Measurements from ENCODE around the gene SLC9A3.

DNA sequence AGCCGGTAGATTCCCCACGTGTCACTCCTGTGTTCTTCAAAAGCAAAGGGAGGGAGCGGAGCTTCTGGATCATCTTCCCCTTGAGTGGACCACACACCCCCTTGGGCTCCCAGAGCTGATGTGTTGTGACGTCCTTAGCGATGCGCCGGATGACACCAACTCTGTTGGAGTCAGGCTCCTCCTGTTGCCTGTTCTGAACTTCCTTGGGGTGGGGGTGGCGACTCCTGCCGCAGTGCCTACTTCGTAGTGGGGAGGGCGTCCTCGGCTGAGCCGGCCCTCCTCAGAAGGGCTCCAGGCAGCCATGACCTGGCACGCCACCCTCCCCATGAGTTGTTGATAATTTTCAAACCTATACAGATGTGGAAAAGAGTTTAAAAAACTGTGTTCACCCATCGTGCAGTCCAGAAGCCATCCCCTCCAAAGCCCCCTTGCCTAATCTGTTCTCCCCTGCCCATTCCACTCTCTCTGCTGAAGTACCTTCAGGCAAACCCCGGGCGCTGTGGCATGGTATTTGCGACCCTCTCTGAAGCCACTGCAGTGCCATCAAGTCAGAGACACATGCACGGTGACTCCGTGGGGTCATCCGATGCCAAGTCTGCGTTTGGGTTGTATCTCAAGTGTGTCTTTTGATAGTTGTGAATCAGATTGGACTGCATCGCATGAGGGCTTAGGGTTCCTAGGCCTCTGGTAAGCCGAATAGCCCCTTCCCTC lies 64.5 kb downstream of the SLC9A3 start:
- TF ChIP-seq, protein P1, sequence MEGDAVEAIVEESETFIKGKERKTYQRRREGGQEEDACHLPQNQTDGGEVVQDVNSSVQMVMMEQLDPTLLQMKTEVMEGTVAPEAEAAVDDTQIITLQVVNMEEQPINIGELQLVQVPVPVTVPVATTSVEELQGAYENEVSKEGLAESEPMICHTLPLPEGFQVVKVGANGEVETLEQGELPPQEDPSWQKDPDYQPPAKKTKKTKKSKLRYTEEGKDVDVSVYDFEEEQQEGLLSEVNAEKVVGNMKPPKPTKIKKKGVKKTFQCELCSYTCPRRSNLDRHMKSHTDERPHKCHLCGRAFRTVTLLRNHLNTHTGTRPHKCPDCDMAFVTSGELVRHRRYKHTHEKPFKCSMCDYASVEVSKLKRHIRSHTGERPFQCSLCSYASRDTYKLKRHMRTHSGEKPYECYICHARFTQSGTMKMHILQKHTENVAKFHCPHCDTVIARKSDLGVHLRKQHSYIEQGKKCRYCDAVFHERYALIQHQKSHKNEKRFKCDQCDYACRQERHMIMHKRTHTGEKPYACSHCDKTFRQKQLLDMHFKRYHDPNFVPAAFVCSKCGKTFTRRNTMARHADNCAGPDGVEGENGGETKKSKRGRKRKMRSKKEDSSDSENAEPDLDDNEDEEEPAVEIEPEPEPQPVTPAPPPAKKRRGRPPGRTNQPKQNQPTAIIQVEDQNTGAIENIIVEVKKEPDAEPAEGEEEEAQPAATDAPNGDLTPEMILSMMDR (IDR thresholded peaks at IDR 0.05): no peak
- TF ChIP-seq POLR2A (IDR thresholded peaks at IDR 0.05): no peak
- TF ChIP-seq POLR2AphosphoS5 (IDR thresholded peaks at IDR 0.05): no peak
- no peak for TF ChIP-seq EP300 (IDR thresholded peaks at IDR 0.05; ENCODE audit: low read depth)

Measured in transverse colon (tissue), 4 donors.